ENCODE results near the gene ZNF385D.
"Not testable (repeated sequence)": the region's sequence is repeated elsewhere in the genome, so short reads cannot be mapped to it uniquely, and the experiment has no call there.

Gene ZNF385D

DNA sequence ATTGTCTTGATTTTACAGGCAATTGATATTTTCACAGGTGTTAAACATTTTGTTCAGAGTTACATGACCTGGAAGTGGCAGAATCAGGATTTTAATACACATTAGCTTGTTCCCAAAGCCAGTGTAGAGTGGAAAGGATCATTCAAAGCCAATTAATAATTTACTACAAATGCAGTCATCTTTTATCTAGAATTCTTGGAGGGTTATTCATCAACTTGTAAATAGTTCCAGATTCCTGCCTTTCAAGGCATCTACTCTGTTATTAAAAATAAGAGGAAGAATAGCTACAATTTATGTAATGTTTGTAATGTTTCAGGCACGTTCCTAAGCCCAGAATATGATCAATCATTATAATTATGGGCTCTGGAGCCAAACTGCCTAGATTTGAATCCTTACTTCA, 358.5 kb downstream of the ZNF385D start:
- no peak for DNase-seq (ENCODE audit: low read depth in 1 of 2, low spot score in 1 of 2)

DNA sequence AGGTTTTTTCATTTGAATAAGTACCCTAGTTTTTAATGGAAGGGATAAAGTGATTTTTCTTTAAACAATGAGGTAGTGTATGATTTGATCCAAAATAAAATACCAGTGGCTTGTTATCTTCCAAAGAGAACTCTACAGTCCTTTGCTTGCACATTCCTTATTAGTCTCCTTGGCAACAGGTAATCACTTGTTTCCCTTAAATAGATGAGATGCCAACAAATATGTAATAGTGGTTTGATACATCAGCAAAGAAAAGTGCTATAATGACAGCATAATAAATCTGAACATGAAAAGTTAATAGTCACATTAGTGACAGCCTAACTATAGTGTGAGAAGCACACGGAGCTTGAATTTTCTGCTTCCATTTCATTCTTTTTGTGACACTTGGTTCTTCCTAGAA, 360.2 kb downstream of the ZNF385D start:
- no peak for DNase-seq (ENCODE audit: low read depth in 1 of 2, low spot score in 1 of 2)

DNA sequence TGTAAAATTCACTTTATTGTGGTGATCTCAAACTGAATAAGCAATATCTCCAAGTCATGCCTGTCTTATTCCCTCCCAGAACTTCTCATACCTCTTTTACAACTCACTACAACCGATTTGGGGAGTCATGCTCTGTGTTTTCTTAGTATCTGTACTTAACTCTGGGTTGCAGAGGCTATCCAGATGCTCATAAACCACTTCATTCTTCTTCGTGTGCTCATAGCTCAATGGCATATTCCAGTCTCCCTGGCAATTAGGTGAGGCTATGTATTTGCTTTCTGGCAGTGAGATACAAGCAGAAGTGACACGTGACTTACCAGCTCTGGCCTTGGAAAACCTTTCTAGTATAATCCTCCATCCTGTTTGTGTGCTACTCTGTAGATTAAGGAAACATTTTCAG, 360.9 kb downstream of the ZNF385D start:
- DNase-seq (ENCODE audit: low read depth in 1 of 2, low spot score in 1 of 2): no peak

DNA sequence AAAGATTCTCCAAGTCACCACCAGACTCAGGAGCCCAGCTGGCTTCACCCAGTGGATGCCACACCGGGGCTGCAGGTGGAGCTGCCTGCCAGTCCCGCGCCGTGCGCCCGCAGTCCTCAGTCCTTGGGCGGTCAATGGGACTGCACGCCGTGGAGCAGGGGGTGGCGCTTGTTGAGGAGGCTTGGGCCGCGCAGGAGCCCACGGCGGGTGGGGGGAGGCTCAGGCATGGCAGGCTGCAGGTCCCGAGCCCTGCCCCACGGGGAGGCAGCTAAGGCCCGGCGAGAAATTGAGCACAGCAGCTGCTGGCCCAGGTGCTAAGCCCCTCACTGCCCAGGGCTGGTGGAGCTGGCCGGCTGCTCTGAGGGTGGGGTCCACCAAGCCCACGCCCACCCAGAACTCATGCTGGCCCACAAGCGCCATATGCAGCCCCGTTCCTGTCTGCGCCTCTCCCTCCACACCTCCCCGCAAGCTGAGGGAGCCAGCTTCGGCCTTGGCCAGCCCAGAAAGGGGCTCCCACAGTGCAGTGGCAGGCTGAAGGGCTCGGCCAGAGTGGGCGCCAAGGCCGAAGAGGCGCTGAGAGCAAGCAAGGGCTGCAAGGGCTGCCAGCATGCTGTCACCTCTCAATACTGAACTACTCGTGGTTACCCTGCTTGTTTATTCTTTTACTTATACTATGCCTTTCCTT, 363.7 kb downstream of the ZNF385D start:
- DNase-seq (ENCODE audit: low read depth in 1 of 2, low spot score in 1 of 2): not testable (repeated sequence)

DNA sequence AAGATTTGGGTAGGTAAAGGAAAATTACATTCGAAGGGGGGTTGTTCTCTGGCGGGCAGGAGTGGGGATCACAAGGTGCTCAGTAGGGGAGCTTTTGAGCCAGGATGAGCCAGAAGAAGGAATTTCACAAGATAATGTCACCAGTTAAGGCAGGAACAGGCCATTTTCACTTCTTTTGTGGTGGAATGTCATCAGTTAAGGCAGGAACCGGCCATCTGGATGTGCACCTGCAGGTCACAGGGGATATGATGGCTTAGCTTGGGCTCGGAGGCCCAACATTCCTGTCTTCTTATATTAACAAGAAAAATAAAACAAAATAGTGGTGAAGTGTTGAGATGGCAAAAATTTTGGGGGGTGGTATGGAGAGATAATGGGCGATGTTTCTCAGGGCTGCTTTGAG, 373.0 kb downstream of the ZNF385D start:
- DNase-seq (ENCODE audit: low read depth in 1 of 2, low spot score in 1 of 2): not testable (repeated sequence)

DNA sequence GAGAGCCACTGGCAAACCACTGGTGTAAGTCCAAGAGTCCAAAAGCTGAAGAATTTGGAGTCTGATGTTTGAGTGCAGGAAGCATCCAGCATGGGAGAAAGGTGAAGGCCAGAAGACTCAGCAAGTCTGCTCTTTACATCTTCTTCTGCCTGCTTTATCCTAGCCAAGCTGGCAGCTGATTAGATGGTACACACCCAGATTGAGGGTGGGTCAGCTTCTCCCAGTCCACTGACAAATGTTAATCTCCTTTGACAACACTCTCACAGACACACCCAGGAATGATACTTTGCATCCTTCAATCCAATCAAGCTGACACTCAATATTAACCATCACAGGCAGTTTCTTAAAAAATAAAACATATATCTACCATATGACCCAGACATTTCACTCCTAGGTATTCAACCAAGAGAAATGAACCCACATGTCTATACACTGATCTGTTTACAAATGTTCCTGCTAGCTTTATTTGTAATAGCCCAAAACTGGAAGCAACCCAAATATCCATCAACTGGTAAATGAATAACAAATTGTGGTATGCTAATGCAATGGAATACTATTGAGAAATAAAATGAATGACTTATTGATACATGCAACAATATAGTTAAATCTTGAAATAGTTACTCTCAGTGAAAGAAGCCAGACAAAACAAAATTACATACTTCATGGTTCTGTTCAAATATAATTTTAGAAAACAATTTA, 373.8 kb downstream of the ZNF385D start:
- no peak for DNase-seq (ENCODE audit: low read depth in 1 of 2, low spot score in 1 of 2)

DNA sequence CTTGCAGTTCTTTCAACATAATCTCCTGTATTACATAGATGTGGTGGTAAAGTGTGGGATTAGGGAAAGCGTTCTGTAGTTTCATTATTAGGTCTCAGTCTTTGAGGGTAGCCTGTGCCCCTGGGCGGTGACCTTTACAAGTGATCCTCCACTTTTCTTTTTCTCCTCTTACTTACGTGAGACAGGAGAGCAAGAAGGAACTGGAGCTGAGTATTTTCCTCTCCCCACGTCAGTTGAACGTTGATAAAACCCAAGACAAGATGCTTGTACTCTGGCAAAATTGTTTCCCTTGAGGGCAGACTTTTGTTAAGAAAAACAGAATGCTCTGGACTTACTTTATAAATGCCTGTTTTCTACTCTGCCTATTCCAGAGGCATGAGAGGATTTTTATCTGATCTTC, 378.7 kb downstream of the ZNF385D start:
- DNase-seq (ENCODE audit: low read depth in 1 of 2, low spot score in 1 of 2): no peak

Measured in activated CD4-positive, alpha-beta T cell treated with anti-CD3 and anti-CD28 coated beads, Interleukin-2, amount 50 U/mL, for 24 hours (primary cell).